GM21528 (cell line): ENCODE results near the gene MYMX.

Experiments used
- ATAC-seq: cut with Tn5 transposase; IDR thresholded peaks from one replicate; pipeline ENCODE4 v1.9.1; 2021; ENCODE audit warnings: mild to moderate bottlenecking, moderate library complexity; ENCODE audit not compliant: unreplicated experiment, low FRiP score

The MYMX gene

DNA sequence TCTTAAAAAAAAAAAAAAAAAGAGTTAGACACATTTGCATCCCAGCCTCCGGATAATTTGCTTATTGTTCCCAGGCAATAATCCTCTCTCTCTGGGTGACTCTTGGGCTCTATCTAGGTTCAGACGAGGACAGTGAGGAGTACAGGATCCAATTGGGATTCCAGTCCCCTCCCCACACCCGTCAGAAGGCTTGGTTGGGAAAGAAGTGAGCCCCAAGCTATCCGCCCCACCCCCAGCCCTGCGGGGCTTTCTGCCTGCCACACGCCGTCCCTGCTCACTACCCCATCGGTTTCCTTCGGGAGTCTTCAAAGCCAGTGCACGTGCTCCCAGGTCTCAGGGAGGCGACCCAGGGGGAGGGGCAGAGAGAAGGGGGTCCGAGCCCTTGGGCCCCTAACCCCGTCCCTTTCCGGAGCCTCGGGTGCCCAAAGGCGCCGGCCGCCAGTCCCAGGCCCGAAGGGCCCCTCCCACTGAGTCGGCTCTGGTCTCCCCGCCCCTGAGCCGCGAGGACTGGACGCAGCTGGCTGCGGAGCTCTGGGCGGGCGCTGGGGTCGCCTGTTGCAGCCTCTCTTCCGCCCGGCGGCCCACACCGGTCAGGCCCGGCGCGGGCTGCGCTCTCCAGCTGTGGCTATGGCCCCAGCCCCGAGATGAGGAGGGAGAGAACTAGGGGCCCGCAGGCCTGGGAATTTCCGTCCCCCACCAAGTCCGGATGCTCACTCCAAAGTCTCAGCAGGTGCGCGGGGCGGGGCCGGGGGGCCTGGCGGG is 2.5 kb downstream of the MYMX start:
- peak; percentile 42 for ATAC-seq

DNA sequence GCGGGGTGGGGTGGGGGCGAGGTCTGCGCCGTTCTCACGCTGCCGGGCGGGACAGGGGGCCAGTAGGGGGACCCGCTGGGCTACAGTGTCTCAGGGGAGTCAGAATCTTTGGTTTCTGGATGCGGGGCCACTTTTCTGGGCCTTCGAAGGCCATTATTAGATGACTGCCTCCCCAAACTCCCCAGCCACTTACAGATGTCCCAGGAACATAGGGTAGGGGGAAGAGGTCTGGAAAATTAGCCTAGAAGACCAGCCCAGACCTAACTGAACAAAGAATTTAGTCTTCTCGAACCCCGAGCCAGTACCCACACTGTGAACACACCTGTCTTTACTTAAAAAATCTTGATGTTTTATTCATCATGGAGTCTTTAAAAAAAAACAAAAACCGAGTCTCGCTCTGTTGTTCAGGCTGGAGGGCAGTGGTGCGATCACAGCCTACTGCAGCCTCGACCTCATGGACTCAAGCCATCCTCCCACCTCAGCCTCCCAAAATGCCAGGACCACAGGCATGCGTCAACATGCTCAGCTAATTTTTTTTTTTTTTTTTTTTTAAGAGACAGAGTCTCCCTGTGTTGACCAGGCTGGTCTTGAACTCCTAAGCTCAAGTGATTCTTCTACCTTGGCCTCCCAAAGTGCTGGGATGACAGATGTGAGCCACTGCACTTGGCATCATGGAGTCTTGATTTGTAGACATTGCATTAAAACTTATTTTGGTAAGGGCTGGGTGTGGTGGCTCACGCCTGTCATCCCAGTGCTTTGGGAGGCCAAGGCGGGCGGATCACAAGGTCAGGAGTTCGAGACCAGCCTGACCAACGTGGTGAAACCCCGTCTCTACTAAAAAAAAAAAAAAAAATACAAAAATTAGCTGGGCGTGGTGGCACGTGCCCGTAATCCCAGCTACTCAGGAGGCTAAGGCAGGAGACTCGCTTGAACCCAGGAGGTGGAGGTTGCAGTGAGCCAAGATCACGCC is 3.4 kb downstream of the MYMX start:
- ATAC-seq: no peak

DNA sequence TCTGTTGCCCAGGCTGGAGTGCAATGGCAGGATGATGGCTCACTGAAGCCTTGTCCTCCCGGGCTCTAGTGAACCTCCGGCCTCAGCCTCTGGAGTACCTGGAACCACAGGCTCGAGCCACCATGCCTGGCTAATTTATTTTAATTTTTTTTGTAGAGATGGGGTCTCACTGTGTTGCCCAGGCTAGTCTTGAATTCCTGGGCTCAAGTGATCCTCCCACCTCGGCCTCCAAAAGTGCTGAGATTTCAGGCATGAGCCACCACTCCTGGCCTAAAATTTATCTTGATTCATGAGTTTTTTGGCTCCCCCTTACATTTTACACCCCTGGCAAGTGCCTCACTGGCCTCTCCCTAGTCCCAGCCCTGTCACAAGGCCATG is 4.2 kb downstream of the MYMX start:
- no peak for ATAC-seq

DNA sequence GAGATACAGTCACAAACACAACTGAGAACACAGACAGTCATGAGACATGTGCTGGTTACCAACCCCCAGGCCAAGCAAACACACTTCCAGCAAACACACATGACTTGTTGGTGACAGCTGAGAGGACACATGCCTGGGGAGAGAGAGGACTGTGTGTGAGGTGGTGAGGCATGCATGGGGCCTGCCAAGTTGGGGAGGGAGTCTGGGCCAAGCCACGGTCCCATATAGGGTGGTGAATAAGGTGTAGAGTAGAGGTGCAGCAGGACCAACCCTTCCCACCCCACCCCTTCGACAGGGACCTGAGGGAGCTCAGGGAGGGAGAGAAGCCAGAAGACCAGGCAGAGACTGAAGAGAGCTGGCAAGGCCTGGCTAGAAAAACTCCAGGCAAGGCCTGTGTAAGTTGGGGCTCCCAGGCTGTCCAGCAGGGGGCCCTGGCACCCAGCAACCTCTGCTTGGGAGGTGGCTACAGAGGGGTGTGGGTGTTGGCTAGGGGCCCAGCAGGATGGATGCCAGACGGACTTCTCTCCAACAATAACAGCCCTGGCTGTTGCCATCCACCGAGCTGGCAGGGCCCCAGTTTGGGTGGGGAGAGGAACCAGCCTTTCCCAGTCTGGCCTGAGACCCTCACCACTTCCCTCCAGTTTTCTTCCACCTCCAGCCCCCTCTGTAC is 4.7 kb downstream of the MYMX start:
- no peak for ATAC-seq

DNA sequence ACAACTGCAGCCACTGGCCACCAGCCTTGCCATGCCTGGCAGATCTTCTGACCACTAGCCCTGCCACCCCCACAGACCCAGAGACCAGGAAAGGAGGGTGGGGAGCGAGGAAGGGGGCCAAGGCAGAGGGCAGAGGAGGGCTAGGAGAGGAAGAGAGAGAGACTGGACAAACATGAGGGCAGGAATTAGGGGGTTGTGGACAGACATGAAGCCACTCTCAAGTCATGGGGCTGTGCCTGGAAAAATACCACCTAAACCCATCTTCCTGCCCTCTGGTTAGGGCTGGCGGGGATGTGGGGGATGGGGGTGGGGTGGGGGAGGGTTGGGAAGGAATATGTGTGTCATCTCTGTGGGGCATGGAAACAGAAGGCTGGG is 5.2 kb downstream of the MYMX start:
- no peak for ATAC-seq

DNA sequence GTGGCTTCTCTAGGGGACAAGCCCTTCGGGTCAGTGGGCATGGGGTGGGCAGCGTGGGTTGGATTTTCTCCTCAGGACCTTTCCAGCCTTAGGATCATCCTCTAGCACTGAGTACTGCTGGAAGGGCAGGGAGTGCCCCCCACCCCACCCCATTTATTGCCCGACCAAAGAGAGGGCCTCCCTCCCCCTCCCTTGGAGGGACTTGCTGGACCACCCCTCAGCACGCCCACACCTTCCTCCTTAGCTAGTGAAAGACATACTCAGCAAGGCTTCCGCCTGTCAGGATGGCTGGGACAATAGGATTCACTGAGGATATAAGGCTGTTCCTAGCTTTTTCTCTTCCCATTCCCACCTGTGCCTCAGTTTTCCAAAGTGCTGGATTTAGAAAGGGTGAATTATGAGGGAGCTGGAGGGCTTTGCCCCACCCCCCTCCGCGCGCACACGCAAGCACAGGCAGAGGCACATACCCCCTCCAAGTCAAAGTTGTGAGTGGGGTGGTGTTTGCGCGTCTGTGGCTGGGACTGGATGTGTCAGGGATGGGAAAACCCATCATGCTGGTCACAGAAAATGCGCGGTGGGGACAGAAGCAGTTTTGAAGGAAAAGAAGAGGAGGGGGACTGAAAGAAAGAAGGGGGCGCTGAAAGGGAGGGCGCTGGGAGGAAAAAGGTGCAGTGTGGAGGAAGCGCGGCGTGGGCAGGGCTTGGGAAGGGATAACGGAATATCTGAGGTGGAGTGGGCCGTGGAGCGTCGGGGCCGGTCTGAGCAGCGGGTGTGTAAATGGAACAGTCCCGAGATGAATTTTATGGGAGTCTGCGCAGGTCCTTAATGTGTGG is 6.0 kb downstream of the MYMX start:
- ATAC-seq: peak; percentile 3

DNA sequence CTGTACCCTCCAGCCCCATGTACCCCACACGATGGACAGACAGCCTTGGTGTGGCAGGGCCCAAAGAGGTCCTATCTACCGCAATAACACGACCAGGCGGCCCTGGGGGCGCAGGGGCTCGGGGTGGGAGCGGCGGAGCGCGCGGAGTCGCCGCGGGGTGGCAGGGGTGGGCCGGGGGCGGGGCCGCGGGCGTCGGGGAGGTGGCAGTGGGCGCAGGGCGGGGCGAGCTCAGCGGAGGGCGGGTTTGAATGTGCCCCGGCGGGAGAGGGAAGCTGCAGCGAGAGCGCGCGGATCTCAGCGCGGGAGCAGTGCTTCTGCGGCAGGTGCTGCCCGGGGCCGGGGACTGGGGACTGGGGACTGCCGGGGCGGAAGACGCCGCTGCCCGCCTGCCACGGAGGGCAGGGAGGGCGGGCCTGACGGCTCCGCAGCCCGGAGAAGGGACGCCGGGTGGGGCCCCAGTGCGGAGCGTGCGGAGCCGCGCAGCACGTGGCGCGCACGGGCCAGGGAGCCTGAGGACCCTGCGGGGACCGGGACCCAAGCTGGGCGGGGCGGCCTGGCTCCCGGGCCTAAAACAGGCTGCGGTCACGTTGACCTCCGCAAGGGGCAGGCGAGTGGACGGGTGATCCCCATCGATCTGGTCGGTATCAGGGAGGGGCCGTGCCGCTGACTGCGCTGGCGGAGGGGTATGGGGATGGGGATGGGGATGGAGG is 6.7 kb downstream of the MYMX start, which contains the start of gene SLC29A1:
SLC29A1 (plus strand) TSS at position 277 of the 710 bp plus-strand sequence. CDS start 3,719 bp downstream, outside the sequence.
- ATAC-seq: peak; percentile 46

DNA sequence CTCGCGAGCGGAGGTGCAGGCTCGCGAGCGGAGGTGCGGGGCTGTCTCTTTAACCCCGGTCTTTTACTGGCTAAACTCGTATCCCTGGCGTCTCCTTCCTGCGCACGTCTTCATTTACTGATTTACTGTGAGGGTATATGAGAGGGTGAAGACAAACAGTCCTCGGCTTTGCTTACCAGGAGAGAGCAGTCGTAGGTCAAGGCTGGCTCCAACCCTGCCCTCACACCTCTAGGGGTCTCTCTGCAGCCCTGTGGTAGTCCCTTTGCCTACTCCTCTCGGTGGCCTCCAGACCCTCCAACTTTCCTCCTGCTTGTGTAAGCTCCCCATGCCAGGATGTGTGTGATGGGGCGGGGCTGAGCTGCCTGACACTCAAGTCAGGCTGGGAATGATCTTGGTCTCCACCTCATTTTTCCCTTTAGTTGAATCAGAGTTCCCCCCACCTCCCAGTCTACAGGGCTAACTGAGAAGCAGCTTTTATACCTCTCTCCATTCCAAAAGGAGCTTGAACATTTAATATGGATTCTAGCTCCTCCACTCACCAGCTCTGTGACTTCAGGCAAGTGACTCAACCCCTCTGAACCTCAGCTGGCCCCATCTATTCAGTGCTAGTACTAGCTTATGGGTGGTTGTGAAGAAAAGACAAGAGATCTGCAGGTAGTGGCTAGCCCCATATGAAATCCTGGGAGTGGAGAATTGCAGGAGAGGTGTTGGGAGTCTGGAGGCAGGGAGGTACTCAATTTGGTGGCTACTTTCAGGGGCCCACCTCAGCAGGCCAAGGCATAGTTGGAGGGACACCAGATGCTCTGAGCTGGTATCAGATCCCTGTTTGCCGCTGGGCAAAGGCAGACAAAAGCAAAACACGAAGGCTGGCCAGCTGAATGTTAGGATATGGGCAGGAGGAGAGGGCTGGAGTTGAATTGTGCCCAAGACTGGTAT is 7.6 kb downstream of the MYMX start:
- ATAC-seq: no peak

DNA sequence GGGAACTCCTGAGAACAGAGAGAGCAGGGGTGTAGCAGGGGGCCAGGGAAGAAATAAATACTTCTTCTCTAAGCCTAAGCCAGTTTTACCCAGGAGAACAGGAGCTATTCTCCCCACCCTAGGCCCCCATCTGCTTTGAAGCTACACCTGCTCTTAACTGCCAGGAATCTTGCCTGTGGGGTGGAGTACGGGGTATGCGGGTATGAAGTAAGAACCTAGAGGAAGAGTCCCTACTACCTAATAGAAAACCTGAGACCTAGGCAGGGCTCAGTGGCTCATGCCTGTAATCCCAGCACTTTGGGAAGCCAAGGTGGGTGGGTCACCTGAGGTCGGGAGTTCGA is 8.2 kb downstream of the MYMX start:
- ATAC-seq: no peak

DNA sequence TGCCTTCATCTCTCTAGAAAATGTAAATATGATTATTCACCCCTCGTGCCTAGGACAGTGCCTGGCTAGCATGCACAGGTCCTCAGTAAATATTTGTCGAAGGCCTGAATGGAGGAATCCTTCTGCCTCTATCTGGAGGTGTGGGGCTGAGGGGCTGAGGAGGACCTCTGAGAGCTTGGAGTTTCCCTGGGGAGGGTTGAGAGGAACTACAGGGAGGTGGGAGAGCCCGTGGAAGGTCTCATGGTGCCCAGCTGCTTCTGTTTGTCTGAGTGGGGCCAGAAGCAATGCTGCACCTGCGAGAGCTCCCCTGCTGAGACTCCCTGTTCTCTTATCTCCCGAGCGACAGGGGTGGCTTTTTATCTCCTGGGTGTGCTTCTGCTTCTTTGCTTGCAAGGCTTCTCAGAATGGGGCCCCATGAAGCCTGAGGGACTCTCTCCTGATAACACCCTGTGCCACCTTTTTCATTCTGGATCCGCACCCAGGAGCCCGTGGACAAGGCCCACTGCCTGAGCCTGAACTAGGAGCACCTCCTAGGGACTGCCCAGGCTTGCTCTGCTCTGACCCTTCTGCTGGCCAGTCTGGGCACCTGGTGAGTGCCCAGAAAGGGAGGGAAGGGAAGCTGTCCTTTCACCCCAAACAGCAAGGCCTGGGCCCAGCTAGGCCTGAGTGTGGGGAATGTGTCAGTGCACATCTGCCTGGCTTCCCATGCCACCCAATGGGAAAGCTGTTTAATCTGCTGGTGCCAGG is 9.0 kb downstream of the MYMX start:
- no peak for ATAC-seq

DNA sequence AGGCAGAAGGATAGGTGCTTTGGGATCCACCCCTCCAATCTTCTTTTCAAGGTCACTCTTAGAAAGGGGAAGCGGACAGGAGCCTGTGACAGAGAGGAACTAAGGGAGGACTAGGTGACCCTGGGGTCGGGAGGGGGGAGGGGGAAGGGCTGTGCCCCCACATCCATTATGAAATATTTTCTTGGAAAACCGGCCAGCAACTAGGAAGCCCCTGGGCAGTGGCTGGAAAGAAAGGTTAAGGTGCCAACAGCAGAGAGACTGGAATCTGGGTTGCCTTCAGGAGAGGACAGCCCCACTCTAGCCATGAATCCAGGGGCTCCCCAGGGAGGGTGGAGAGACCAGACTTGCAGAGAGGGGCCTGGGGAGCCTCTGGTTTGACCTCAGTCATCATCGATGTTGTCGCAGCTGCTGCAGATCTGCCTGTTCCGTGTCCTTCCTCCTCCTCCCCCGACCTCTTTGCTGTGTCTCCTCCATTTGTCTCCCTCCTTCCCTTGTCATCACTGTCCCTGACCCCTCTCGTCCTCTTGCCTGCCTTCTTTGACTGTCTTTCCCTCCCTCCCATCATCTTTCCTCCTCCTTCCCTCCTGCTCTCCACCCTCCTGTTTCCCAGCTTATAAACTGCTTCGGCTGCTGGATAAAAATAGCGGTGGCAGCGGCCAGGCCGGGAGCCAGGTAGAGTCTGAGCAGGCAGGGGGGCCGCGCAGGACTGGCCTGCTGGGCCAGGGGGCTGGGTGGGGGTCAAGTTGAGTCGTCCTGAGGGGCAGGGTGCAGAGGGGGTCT is 9.8 kb downstream of the MYMX start:
- no peak for ATAC-seq

DNA sequence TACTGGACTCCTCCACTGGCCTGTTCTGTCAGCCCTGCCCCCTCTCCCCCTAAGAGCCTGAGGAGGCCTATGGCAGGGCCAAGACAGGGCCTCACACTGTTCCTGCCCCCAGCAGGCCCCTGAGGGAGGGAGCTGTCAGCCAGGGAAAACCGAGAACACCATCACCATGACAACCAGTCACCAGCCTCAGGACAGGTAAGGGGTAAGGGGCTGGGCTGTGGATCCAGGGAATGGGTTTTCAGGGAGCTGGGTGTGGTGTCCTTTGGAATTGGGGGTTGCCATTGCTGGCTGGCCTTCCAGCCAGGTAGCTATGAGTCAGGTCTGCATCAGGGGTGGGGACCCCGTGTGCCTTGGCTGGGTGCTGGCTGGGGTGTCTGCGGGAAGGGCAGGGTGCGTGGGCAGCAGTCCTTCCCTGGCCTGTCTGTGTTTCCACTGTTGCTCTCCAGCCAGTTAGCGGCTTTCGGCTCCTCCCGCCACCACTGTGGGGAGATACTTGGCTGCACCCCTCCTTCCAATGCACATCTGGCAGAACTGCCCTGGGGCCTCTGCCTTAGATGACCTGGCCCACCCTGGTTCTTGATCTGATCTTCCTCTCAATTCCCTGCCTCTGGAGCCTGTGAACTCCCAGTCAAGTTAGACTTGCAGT is 10.5 kb downstream of the MYMX start:
- no peak for ATAC-seq

DNA sequence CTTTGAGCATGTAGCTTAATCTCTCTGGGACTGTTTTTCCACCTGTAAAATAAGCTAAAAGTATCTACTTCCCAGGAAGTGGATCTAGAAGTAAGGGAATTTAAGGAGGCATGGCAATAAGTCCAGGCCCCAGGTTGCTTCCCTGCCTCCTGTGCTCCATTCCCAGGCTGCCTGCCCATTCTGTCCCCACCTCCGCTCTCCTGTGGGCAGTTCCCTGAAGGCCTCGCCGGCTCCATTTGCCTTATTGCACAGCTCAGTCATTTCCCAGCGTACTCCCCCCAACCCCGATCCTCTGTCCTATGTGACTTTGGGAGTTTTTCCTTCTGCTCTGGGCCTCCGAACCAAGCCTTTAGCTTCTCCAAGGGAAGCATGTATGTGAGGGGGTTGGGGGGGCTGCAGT is 11.3 kb downstream of the MYMX start:
- no peak for ATAC-seq

DNA sequence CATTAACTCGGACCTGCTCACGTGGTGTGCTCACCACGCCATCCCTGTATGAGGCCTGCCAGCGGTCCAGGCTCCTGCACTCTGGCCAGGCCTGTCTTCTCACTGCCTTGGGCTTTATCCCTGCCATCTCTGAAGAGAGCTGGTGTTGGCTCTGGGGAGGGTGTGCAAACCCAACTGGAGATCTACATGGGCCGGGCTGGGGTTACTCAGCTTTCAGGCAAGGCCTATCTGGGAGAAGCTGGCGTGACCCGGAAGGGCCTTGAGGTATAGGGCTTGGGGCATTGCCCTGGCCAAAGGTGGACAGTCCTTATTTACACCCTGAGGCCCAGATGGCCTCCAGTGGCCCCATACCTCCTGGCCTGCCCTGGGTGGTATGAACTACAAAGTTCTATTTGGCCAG is 11.7 kb downstream of the MYMX start:
- no peak for ATAC-seq

DNA sequence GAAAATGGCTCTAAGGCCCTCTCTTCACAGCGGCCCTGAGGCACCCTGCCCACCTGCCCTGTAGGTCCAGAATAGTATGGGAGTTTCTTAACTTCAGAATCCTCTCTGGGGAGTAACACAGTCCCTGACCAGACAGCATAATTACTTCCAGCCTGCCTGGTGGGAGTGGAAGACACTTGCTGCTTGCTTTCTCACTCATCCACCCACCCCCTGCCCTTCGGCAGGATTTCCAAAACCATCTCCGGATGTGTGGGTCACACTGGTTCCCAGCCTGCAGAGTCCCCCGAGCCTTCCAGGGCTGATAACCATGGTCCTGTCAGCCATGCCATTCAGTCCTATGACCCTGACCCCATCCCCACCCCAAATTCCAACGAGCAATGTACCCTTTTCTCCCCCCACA is 12.1 kb downstream of the MYMX start:
- ATAC-seq: no peak

DNA sequence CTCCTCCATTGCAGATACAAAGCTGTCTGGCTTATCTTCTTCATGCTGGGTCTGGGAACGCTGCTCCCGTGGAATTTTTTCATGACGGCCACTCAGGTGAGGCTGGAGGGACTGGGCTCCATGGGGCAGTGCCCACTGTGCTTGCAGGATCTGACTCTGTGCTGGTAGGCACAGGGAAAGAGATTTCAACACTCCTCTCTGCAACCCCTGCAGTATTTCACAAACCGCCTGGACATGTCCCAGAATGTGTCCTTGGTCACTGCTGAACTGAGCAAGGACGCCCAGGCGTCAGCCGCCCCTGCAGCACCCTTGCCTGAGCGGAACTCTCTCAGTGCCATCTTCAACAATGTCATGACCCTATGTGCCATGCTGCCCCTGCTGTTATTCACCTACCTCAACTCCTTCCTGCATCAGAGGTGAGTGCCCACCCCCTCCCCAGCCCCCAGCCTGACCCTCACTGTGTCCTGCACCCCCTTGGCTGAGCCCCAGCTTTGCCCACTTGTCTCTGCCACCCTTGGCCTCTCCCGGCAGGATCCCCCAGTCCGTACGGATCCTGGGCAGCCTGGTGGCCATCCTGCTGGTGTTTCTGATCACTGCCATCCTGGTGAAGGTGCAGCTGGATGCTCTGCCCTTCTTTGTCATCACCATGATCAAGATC is 12.8 kb downstream of the MYMX start:
- ATAC-seq: no peak
